GM12874 (cell line): ENCODE data around the gene NIPSNAP2.

Experiments
- TF ChIP-seq, protein P1 (sequence below): IDR thresholded peaks from 2 replicates; pipeline ENCODE4 v1.5.1; 2011; ENCODE audit warnings: low read depth, mild to moderate bottlenecking, control low read depth, low read length, moderate library complexity; ENCODE audit not compliant: insufficient read depth

NIPSNAP2 gene

DNA sequence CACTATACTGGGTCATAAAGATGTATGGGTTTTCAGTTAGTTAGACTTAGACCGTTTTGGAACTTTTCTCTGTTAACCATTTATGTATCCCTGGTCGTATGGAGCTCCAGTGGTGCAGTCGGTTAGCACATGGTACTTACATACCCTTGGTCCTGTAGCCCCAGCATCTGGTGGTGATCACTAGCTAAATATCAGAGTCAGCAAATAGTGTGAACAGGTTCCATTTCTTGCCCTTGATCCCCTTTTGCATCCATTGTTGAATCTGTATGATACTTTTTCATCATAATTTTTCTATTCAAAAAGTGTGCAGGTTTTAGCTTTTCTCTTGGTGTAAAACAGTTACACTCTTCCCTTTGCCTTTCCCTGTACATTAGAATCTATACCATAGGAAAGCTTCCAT, 15.9 kb downstream of the NIPSNAP2 start:
- TF ChIP-seq, protein P1, sequence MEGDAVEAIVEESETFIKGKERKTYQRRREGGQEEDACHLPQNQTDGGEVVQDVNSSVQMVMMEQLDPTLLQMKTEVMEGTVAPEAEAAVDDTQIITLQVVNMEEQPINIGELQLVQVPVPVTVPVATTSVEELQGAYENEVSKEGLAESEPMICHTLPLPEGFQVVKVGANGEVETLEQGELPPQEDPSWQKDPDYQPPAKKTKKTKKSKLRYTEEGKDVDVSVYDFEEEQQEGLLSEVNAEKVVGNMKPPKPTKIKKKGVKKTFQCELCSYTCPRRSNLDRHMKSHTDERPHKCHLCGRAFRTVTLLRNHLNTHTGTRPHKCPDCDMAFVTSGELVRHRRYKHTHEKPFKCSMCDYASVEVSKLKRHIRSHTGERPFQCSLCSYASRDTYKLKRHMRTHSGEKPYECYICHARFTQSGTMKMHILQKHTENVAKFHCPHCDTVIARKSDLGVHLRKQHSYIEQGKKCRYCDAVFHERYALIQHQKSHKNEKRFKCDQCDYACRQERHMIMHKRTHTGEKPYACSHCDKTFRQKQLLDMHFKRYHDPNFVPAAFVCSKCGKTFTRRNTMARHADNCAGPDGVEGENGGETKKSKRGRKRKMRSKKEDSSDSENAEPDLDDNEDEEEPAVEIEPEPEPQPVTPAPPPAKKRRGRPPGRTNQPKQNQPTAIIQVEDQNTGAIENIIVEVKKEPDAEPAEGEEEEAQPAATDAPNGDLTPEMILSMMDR: no peak

DNA sequence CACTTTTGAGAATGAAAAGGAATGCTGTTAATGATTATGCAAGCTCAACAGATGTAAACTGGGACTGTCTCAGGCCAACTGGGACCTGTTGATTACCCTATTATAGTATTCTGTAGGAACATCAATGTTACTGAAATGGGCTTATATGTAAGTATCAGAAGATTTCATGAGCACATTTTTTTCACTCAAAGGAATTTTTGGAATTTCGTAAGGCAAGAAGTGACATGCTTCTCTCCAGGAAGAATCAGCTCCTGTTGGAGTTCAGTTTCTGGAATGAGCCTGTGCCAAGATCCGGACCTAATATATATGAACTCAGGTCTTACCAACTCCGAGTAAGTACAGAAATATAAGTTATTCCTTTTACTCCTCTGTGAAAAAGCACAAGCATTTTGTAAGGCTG, 19.2 kb downstream of the NIPSNAP2 start:
- TF ChIP-seq, protein P1: no peak

DNA sequence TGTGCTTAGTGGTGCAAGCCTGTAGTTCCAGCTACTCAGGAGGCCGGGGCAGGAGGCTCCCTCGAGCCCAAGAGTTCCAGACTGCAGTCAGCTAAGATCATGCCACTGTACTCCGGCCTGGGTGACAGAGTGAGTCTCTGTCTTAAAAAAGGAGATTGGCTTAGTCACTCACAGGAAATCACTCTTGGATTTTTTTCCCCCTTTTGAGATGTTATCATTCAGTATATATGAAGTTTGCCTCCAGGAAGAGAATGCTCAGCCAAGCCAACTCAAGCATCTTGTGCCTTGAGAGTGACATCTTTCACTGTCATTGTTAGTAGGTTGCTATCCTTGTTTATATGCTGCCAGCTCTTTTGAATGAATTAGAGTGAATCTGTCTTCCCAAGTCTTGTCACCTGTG, 28.0 kb downstream of the NIPSNAP2 start:
- TF ChIP-seq, protein P1: no peak

DNA sequence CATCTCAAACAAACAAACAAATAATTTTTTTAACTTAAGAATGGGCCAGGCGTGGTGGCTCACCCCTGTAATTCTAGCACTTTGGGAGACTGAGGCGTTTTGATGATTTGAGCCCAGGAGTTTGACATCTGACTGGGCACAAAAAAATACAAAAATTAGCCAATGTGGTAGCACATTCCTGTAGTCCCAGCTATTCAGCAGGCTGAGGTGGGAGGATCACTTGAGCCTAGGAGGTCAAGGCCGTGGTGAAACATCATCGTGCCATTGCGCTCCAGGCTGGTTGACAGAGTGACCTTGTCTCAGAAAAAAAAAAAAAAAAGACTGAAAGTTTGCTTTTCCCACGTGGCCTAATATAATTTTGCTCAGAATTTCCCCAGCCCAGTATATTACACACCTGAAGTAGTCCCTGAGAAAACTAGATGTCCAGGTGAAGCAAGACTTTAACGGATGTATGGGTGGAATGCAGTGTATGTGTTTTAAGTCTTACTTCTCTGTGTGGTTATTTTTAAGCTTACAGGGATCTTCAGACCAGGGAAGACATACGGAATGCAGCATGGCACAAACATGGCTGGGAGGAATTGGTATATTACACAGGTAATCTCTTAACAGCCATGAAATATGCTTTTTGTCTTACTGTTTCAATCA, 32.6 kb downstream of the NIPSNAP2 start:
- TF ChIP-seq, protein P1: no peak

DNA sequence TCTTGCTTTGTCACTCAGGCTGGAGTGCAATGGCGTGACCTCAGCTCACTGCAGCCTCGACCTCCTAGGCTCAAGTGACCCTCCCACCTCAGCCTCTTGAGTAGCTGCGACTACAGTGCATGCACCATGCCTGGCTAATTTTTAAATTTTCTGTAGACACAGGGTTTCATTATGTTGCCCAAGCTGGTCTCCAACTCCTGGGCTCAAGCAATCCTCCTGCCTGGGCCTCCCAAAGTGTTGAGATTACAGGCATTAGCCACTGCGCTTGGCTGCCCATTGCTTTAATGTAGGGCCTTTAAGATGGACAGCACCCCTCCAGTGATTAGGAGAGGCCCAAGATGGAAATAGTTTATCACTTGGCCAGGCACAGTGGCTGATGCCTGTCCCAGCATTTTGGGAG, 39.4 kb downstream of the NIPSNAP2 start:
- TF ChIP-seq, protein P1: no peak

DNA sequence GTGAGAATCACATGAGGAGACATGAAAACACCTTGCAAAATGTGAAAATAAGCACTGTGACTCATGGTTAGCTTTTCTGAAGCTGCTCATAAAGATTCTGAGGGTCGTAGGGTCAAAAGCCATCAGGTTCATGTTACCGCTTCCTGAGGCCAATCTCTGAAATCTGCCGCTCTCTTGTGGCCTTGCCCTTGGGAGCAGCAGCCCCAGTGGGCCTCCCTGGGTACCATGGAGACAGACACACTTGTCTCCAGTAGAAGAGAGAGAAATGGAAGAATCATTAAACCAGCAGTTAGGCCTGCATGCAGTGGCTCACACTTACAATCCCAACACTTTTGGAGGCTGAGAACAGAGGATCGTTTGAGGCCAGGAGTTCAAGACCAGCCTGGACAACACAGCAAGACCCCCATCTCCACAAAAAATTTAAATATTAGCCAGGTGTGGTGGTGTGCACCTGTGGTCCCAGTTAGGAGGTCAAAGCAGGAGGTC, 42.8 kb downstream of the NIPSNAP2 start:
- TF ChIP-seq, protein P1: no peak

DNA sequence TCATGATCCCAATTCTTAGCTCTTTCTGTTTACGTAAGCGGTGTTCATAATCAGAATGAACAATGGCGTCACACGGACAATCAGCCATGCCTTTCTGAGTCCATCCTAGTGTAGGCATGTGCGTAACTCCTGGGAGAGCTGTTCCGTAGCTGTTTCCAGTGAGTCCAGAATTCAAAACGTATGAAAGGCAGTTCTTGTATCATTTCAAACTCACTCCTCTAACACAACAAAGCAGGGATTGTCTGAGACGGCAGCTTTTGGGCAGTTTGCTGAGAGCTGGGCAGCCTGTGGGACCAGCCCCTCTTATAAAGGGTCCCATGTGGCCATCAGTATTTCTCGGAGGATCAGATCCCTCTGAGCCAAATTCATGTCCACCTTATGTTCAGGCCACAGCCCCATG, 43.5 kb downstream of the NIPSNAP2 start:
- TF ChIP-seq, protein P1: no peak

DNA sequence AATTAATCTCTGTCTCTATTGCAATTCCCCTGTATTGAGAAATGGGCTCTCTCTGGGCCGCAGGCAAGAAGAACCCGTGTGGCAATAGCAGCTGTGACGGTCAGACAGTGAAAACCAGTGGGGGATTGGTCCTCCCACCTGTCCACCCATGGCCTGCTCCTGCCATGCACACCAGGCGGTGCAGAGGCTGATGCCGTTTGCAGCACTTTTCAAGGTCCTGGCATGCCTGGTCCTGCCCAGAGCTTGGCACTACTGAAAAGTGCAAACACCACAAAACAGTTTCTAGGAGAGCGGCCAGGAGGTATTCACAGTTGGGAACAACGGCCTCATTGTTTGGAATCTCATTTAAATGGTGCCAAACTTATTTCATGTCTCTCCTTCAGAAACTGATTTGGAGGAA, 45.3 kb downstream of the NIPSNAP2 start:
- TF ChIP-seq, protein P1: no peak
